ENCODE measurements around the gene TCF7L2.

Gene TCF7L2

GRCh38 chr10:113127901-113128283 lies 177.8 kb downstream of the TCF7L2 start:
- no peak overlapping the region for H2AFZ ChIP-seq (ENCODE audit: low read depth, low read length, severe bottlenecking)
- H3K27ac ChIP-seq (ENCODE audit: low read depth, low read length), result no peak overlapping the region
- no peaks in the 10 kb centered on the region for H4K20me1 ChIP-seq (ENCODE audit: low read depth, low read length)
- H3K9me2 ChIP-seq (replicated peaks; ENCODE audit: insufficient read depth, low read length), result no peaks in the 10 kb centered on the region
- H3K4me3 ChIP-seq (ENCODE audit: insufficient read depth, low read length, poor library complexity, severe bottlenecking), result no peak overlapping the region
- no peaks in the 10 kb centered on the region for H3K9me3 ChIP-seq (ENCODE audit: insufficient read depth, low read length)
- H3K27me3 ChIP-seq (ENCODE audit: low read length), result no peaks in the 10 kb centered on the region
- H3K9ac ChIP-seq (ENCODE audit: low read length), result no peak overlapping the region
- no peak for TF ChIP-seq EZH2phosphoT487 (conservative IDR thresholded peaks at IDR 0.05; ENCODE audit: low read length)
- TF ChIP-seq CTCF (IDR thresholded peaks at IDR 0.05; ENCODE audit: insufficient read depth, low read length, poor library complexity, severe bottlenecking), result no peak
- no peaks in the 10 kb centered on the region for H3K36me3 ChIP-seq (ENCODE audit: low read length)
- H3K4me2 ChIP-seq (ENCODE audit: low read depth, low read length, poor library complexity, severe bottlenecking), result no peak overlapping the region
- H3K79me2 ChIP-seq (ENCODE audit: insufficient read depth, low read length), result no peaks in the 10 kb centered on the region
- no peaks in the 10 kb centered on the region for H3F3A ChIP-seq (ENCODE audit: insufficient read depth)

GRCh38 chr10:113128450-113129070 lies 178.5 kb downstream of the TCF7L2 start:
- H3K36me3 ChIP-seq (ENCODE audit: low read length), result no peaks in the 10 kb centered on the region
- no peak overlapping the region for H2AFZ ChIP-seq (ENCODE audit: low read depth, low read length, severe bottlenecking)
- no peak overlapping the region for H3K4me2 ChIP-seq (ENCODE audit: low read depth, low read length, poor library complexity, severe bottlenecking)
- H4K20me1 ChIP-seq (ENCODE audit: low read depth, low read length), result no peaks in the 10 kb centered on the region
- H3K4me3 ChIP-seq (ENCODE audit: insufficient read depth, low read length, poor library complexity, severe bottlenecking), result no peak overlapping the region
- no peaks in the 10 kb centered on the region for H3K9me2 ChIP-seq (replicated peaks; ENCODE audit: insufficient read depth, low read length)
- no peak overlapping the region for H3K27ac ChIP-seq (ENCODE audit: low read depth, low read length)
- H3K79me2 ChIP-seq (ENCODE audit: insufficient read depth, low read length), result no peaks in the 10 kb centered on the region
- H3K27me3 ChIP-seq (ENCODE audit: low read length), result no peaks in the 10 kb centered on the region
- H3K9ac ChIP-seq (ENCODE audit: low read length), result no peak overlapping the region
- H3F3A ChIP-seq (ENCODE audit: insufficient read depth), result no peaks in the 10 kb centered on the region
- H3K9me3 ChIP-seq (ENCODE audit: insufficient read depth, low read length), result no peaks in the 10 kb centered on the region
- TF ChIP-seq EZH2phosphoT487 (conservative IDR thresholded peaks at IDR 0.05; ENCODE audit: low read length), result no peak
- no peak for TF ChIP-seq CTCF (IDR thresholded peaks at IDR 0.05; ENCODE audit: insufficient read depth, low read length, poor library complexity, severe bottlenecking)

GRCh38 chr10:113129117-113129516 lies 179.1 kb downstream of the TCF7L2 start:
- H3K36me3 ChIP-seq (ENCODE audit: low read length), result no peaks in the 10 kb centered on the region
- H3K4me2 ChIP-seq (ENCODE audit: low read depth, low read length, poor library complexity, severe bottlenecking), result no peak overlapping the region
- no peaks in the 10 kb centered on the region for H3K27me3 ChIP-seq (ENCODE audit: low read length)
- H3K79me2 ChIP-seq (ENCODE audit: insufficient read depth, low read length), result no peaks in the 10 kb centered on the region
- no peak overlapping the region for H2AFZ ChIP-seq (ENCODE audit: low read depth, low read length, severe bottlenecking)
- no peaks in the 10 kb centered on the region for H4K20me1 ChIP-seq (ENCODE audit: low read depth, low read length)
- H3K27ac ChIP-seq (ENCODE audit: low read depth, low read length), result no peak overlapping the region
- no peaks in the 10 kb centered on the region for H3K9me2 ChIP-seq (replicated peaks; ENCODE audit: insufficient read depth, low read length)
- TF ChIP-seq CTCF (IDR thresholded peaks at IDR 0.05; ENCODE audit: insufficient read depth, low read length, poor library complexity, severe bottlenecking) (no peak), EZH2phosphoT487 (conservative IDR thresholded peaks at IDR 0.05; ENCODE audit: low read length) (no peak)
- H3K4me3 ChIP-seq (ENCODE audit: insufficient read depth, low read length, poor library complexity, severe bottlenecking), result no peak overlapping the region
- no peaks in the 10 kb centered on the region for H3F3A ChIP-seq (ENCODE audit: insufficient read depth)
- no peaks in the 10 kb centered on the region for H3K9me3 ChIP-seq (ENCODE audit: insufficient read depth, low read length)
- no peak overlapping the region for H3K9ac ChIP-seq (ENCODE audit: low read length)

Data from SU-DHL-6 (cell line).